ENCODE results near the gene C16orf82. TPM values are rescaled to one million over a fixed set of nuclear protein-coding genes. Genes with fewer than 3 reads are reported as not detected.

The C16orf82 gene
- total RNA-seq, 4 donors from 2014 or later: not detected

GRCh38 chr16:27107185-27107592, 40.5 kb downstream of the C16orf82 start:
- Histone ChIP-seq H3K9me3 (no peaks in the 10 kb centered on the region), H3K4me1 (peaks cover 0 to 16% (median 0%) of the 10 kb centered on the region in 3 donors), H3K27ac (no peak overlapping the region), H3K27me3 (peaks cover 7% of the 10 kb centered on the region), H3K36me3 (no peaks in the 10 kb centered on the region), H3K4me3 (no peak overlapping the region)
- ATAC-seq: no peak
- TF ChIP-seq EP300 (IDR thresholded peaks at IDR 0.05): no peak
- no peak for TF ChIP-seq POLR2A (IDR thresholded peaks at IDR 0.05)
- TF ChIP-seq CTCF (IDR thresholded peaks at IDR 0.05): no peak
- TF ChIP-seq POLR2AphosphoS5 (IDR thresholded peaks at IDR 0.05): no peak
- 39 to 57% methylated on average over 7 of the region's 7 CpGs for WGBS, 2 donors (ENCODE audit: low coverage in 1 of 2)

- no peak for ATAC-seq
- Histone ChIP-seq H3K4me1 (peaks cover 0 to 16% (median 0%) of the 10 kb centered on the region in 3 donors), H3K27ac (no peak overlapping the region), H3K36me3 (no peaks in the 10 kb centered on the region), H3K27me3 (peaks cover 7% of the 10 kb centered on the region), H3K9me3 (no peaks in the 10 kb centered on the region), H3K4me3 (no peak overlapping the region)
- TF ChIP-seq EP300 (IDR thresholded peaks at IDR 0.05): no peak
- TF ChIP-seq POLR2AphosphoS5 (IDR thresholded peaks at IDR 0.05): no peak
- no peak for TF ChIP-seq CTCF (IDR thresholded peaks at IDR 0.05)
- no peak for TF ChIP-seq POLR2A (IDR thresholded peaks at IDR 0.05)
- WGBS, 2 donors (ENCODE audit: low coverage in 1 of 2): 80 to 86% methylated on average over 4 to 8 of the region's 13 CpGs
These were observed 41.5 kb downstream of the C16orf82 start for GRCh38 chr16:27108051-27108770.

GRCh38 chr16:27108826-27109665, 42.3 kb downstream of the C16orf82 start:
- H3K4me3 ChIP-seq: peak overlapping the region in 1 of 2 donors; percentile 46
- H3K27me3 ChIP-seq: peaks cover 5% of the 10 kb centered on the region
- H3K27ac ChIP-seq: peak overlapping the region in 3 of 4 donors; percentile 8 to 35 (median 11)
- H3K9me3 ChIP-seq: no peaks in the 10 kb centered on the region
- no peak for ATAC-seq
- peaks cover 0 to 16% (median 0%) of the 10 kb centered on the region in 3 donors for H3K4me1 ChIP-seq
- TF ChIP-seq POLR2AphosphoS5 (IDR thresholded peaks at IDR 0.05) (no peak), CTCF (IDR thresholded peaks at IDR 0.05) (no peak), POLR2A (IDR thresholded peaks at IDR 0.05) (no peak), EP300 (IDR thresholded peaks at IDR 0.05) (no peak)
- no peaks in the 10 kb centered on the region for H3K36me3 ChIP-seq
- 0 to 59% methylated on average over 1 to 17 of the region's 17 CpGs for WGBS, 2 donors (ENCODE audit: low coverage in 1 of 2)

GRCh38 chr16:27109666-27110523, 43.2 kb downstream of the C16orf82 start:
- H3K4me3 ChIP-seq: peak overlapping the region in 1 of 2 donors; percentile 46
- H3K36me3 ChIP-seq: no peaks in the 10 kb centered on the region
- TF ChIP-seq CTCF (IDR thresholded peaks at IDR 0.05): peak in 3 of 4 experiments; percentile 80 to 94 (median 88)
- no peak for TF ChIP-seq POLR2A (IDR thresholded peaks at IDR 0.05)
- no peak for TF ChIP-seq EP300 (IDR thresholded peaks at IDR 0.05)
- TF ChIP-seq POLR2AphosphoS5 (IDR thresholded peaks at IDR 0.05): no peak
- peak; percentile 91 for ATAC-seq
- H3K9me3 ChIP-seq: no peaks in the 10 kb centered on the region
- 0% methylated on average over 19 of the region's 61 CpGs; no CpG with 5 or more reads in 1 of the 2 donors for WGBS, 2 donors (ENCODE audit: low coverage in 1 of 2)
- H3K27me3 ChIP-seq: no peaks in the 10 kb centered on the region
- peak overlapping the region in 3 of 4 donors; percentile 11 to 36 (median 35) for H3K27ac ChIP-seq
- peaks cover 0 to 16% (median 0%) of the 10 kb centered on the region in 3 donors for H3K4me1 ChIP-seq

All from gastroesophageal sphincter (tissue), 4 donors.